Subcutaneous adipose tissue (tissue), 4 donors: Measurements from ENCODE around the gene FTCD. TPM values are rescaled to one million over a fixed set of nuclear protein-coding genes. Genes with fewer than 3 reads are reported as not detected.

Experiments used
- total RNA-seq, 4 donors: library from RNA; depleted of rRNA; stranded (reverse); fragments of >200 nt; gene quantifications; one replicate each; pipeline ENCODE4 v1.1.0, GENCODE V29; 2016
- TF ChIP-seq, protein P1 (sequence below): fragments of 450-650 bp; IDR thresholded peaks from one replicate; pipeline ENCODE4 v1.5.1; 2016; ENCODE audit warnings: low read depth, mild to moderate bottlenecking, control low read depth, antibody characterized with exemption, moderate library complexity

Gene FTCD
- total RNA-seq, 4 donors from 2014 or later = not detected

DNA sequence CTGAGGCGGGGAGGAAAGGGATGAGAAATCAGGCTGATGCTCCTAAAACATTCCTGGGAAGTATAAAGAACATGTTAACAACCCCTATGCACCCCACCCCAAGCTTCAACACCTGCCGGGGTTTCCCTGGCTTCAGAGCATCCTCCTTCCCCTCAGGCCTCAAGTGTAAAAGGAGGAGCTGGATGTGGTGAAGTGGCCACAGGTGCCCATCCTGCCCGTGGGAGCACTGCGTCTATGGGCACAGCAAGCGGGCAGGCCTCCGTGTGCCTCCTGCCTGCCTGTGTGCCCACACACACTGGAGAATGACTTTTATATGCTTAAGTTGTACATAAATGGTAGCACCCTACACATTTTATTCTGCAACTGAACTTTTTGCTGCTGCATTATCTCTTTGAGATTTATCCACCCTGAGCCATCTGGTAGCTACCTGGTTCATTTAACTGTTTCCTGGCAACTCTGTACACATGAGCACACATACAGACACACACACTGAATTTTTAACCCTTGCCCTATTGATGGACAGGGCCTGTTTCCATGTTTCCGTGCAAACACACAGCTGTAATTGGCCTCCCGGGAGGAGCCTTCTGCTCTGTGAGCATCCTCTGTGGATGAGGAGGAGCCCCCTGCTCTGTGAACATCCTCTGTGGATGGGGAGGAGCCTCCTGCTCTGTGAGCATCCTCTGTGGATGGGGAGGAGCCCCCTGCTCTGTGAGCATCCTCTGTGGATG lies 13.4 kb upstream of the FTCD start:
- TF ChIP-seq, protein P1, sequence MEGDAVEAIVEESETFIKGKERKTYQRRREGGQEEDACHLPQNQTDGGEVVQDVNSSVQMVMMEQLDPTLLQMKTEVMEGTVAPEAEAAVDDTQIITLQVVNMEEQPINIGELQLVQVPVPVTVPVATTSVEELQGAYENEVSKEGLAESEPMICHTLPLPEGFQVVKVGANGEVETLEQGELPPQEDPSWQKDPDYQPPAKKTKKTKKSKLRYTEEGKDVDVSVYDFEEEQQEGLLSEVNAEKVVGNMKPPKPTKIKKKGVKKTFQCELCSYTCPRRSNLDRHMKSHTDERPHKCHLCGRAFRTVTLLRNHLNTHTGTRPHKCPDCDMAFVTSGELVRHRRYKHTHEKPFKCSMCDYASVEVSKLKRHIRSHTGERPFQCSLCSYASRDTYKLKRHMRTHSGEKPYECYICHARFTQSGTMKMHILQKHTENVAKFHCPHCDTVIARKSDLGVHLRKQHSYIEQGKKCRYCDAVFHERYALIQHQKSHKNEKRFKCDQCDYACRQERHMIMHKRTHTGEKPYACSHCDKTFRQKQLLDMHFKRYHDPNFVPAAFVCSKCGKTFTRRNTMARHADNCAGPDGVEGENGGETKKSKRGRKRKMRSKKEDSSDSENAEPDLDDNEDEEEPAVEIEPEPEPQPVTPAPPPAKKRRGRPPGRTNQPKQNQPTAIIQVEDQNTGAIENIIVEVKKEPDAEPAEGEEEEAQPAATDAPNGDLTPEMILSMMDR = no peak

DNA sequence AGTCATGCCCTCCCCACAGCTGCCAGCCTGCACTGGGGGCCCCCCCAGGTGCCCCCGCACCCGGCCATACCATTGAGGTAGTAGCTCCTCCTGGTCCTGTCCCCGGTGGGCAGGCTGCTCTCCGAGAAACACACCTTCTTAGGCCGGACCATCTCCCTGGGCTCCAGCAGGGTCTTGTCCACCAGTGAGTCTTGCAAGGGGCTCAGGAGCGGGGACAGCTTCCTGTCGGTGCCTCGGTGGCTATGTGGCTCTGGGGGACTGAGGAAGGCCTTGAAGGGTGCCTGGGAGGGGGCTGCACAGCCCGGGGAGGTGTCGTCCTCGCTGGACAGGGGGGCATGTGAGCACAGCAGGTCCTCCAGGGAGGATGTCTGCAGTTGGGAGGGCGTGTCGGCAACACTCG lies 12.9 kb upstream of the FTCD start:
- TF ChIP-seq, protein P1 = no peak

DNA sequence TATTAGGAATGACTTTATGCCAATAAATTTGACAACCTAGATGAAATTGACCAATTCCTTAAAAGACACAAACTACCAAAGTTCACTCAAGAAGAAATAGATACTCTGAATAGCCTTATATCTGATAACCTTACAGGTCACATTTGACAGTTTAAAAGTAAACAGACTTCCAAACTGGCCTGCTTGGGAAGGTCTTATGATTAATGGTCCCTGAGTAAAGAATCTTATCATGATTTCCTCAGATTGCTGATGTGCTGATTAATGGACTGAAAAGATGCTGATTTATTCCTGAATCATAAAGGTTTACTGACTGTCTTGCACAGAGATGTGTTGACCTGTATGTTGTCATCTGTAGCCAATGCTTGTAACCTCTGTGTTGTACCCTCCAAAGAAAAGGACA lies 9.7 kb upstream of the FTCD start:
- TF ChIP-seq, protein P1 = no peak

DNA sequence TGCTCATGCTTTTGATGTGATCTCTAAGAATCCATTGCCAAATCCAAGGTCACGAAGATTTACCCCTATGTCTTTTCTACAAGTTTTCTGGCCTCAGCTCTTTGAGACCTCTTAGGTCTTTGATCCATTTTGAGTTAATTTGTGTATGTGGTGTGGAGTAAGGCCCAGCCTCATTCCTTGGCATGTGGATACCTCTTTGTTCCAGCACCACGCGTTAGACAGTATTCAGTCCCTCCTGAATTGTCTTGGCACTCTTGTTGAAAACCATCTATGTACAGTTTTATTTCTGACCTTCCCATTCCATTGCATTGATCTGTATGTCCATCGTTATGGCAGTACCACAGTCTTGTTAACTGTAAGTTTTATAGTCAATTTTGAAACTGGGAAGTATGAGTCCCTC lies 8.0 kb upstream of the FTCD start:
- TF ChIP-seq, protein P1 = no peak

DNA sequence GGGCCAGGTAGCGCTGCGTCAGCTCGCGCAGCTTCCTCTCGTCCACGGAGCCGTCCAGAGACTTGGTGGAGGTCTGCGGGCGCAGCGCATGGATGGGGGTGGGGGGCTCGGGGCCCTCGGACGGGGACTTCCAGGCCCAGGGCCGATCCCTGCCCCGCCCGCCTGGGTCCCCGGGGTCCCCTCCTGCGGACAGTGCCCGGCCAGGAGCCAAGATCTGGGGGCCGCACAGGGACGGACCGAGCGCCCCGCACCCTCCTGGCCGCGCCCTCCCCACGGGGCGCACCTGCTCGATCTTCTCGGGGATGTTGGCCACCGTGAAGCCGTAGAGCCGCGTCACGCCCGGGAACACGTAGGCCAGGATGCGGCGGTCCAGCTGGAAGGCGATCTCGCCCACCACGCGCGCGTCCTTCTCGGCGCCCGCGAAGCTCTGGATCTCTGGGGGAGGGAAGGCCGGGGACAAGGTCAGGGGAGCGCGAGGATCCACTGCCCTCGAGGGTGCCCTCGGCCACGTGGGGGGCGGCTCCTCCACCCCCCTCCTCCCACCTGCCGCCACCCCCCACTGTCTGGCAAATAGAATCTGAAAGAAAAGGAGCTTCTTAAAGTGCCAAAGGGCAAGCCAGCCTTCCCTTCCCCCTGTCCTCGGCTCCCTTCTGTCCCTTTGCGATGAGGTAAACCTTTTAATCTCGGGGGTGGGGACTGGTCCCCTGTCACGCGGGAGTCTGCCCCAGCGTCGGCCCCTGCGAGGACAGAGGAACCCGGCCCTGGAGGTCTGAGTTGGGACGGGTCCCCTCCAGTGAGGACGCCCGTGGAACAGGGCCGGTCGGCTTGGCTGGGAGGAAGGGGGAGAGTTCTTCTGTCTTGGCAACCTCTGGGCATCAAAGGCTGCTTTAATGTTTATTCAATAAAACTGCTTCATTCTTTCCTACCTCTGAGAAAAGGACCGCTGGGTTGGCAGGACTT lies 6.5 kb upstream of the FTCD start:
- TF ChIP-seq, protein P1 = no peak

DNA sequence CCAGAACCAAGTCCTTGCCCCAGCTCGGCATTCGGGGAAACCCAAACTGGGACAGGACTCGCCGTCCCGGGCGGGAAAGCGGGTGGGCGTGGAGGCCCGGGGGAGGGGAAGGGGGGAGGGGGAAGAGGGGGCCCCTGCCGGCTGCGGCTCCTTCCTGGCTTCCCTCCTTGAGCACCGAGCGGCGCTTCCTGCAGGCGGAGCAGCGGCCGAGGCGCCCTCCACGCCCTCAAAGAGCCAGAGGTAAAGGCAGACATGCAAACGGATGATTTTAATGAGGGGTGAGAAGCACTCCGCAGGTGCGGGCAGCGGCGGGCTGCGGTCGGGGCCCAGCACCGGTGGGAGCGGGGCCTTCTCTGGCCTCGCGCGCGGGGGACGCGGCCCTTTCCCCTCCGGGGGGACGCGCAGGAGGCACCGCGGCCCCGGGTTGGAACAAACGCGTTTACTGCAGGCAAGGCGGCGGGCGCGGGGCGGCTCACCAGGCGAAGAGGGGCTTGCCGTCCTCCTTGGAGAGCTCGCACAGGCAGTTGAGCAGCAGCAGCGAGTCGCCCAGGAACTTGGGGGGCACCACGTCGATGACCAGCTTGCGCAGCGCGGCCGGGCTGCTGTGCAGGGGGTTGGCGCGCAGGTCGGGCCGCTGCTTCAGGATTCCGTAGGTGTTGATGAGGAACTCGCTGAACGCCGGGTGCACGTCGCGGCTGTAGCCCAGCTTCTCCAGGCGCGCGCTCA lies 5.7 kb upstream of the FTCD start:
- TF ChIP-seq, protein P1 = no peak

DNA sequence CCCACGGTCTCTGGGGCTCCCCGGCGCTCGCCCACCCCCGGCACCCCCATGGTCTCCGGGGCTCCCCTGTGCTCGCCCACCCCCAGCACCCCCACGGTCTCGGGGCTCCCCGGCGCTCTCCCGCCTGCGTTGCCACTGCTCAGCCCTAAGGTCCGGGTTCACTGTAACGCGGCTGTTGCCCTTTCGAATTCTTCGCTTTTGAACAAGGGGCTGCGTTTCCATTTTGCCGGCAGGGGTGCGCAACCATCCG lies 5.2 kb upstream of the FTCD start:
- TF ChIP-seq, protein P1 = no peak
